Upper lobe of left lung (tissue), 6 donors: ENCODE data around the gene RPLP1. TPM values are rescaled to one million over a fixed set of nuclear protein-coding genes. Genes with fewer than 3 reads are reported as not detected.

Source experiments
- ATAC-seq, 2 donors: fragments of 200-7000 bp; cut with Tn5 transposase; one replicate each; pipeline ENCODE4 v1.9.1; 2022; ENCODE audit warnings: mild to moderate bottlenecking in 2 of 2, moderate library complexity in 2 of 2; ENCODE audit not compliant: low FRiP score in 2 of 2
- DNase-seq, 2 donors: peaks; one replicate each; pipeline ENCODE4 v3.0.0-alpha.2; 2019 to 2020
- H3K27ac ChIP-seq, 4 donors: fragments of 200-600 bp; sonication (generic); one replicate each; pipeline ENCODE4 v1.5.1; 2016 to 2019
- H3K27me3 ChIP-seq, 4 donors: fragments of 200-600 bp; sonication (generic); one replicate each; pipeline ENCODE4 v1.5.1; 2017 to 2019
- H3K36me3 ChIP-seq, 4 donors: fragments of 200-600 bp; sonication (generic); one replicate each; pipeline ENCODE4 v1.5.1; 2016 to 2019
- H3K4me1 ChIP-seq, 4 donors: fragments of 200-600 bp; sonication (generic); one replicate each; pipeline ENCODE4 v1.5.1; 2018 to 2019
- H3K4me3 ChIP-seq, 4 donors: fragments of 200-600 bp; sonication (generic); one replicate each; pipeline ENCODE4 v1.5.1; 2017 to 2019; ENCODE audit warnings: mild to moderate bottlenecking in 2 of 4, moderate library complexity in 1 of 4
- H3K9me3 ChIP-seq, 4 donors: fragments of 200-600 bp; sonication (generic); one replicate each; pipeline ENCODE4 v1.5.1; 2018 to 2019
- CTCF ChIP-seq, 6 experiments: fragments of 450-650 bp in 4 of 6; fragments of 200-600 bp in 2 of 6; sonication (generic) in 2 of 6; IDR thresholded peaks; one replicate each; pipeline ENCODE4 v1.5.1; 2016 to 2019; ENCODE audit warnings: antibody characterized with exemption in 6 of 6
- EP300 ChIP-seq, 4 donors: sonication (generic); formaldehyde crosslinking; IDR thresholded peaks; one replicate each; pipeline ENCODE4 v1.5.1; 2017; ENCODE audit warnings: antibody characterized with exemption in 4 of 4, control low read depth in 2 of 4
- POLR2A ChIP-seq, 4 donors: fragments of 450-650 bp; IDR thresholded peaks; one replicate each; pipeline ENCODE4 v1.5.1; 2016 to 2017; ENCODE audit warnings: antibody characterized with exemption in 4 of 4, mild to moderate bottlenecking in 2 of 4
- POLR2AphosphoS5 ChIP-seq, 2 donors: sonication (generic); formaldehyde crosslinking; IDR thresholded peaks; one replicate each; pipeline ENCODE4 v1.5.1; 2017; ENCODE audit warnings: antibody characterized with exemption in 2 of 2
- WGBS, 2 donors: methylation state at CpG; one replicate each; pipeline ENCODE4 v1.1.5; 2017 to 2018; 5-methylcytosine and 5-hydroxymethylcytosine counted together
- total RNA-seq, 6 donors: library from RNA; depleted of rRNA in 4 of 6; stranded (reverse); fragments of >200 nt in 4 of 6; gene quantifications; one replicate each; pipeline versions ENCODE4 v1.1.0 to v1.2.1, GENCODE V29; 2016 to 2021
- donor health status: DM: no; HTN: no; CAD: no; lungs with moderate emphysema.
- donor health status: DM: no; HTN: yes; CAD: no; lungs with severe emphysema.

Gene RPLP1
- total RNA-seq, 6 donors from 2014 or later = 339 to 1,933 (median 538) TPM

DNA sequence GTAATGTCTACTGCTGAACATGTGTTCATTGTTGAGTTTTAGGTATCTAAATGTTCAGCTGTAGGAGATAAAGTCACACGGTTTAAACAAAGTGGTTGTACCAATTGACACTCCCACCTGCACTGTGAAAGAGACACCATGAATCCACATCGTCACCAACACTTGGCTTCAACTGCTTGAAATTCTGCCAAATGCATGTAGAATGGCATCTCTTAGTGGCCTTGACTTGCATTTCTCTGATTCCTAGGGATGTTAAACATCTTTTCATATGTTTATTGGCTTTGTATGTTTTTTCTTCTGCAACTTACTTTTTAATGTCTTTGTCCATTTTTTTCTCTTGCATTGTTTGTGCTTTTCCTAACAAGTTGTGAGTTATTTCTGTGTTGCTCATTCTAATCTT is 43.4 kb downstream of the RPLP1 start:
- 47 to 64% methylated on average over 2 of the region's 2 CpGs for WGBS, 2 donors
- Histone ChIP-seq H3K9me3 (peaks cover 0 to 3% (median 0%) of the 10 kb centered on the region in 4 donors), H3K4me3 (no peak overlapping the region), H3K27ac (no peak overlapping the region), H3K27me3 (no peaks in the 10 kb centered on the region), H3K4me1 (no peaks in the 10 kb centered on the region), H3K36me3 (no peaks in the 10 kb centered on the region)
- TF ChIP-seq POLR2A (IDR thresholded peaks at IDR 0.05) (no peak), EP300 (IDR thresholded peaks at IDR 0.05) (no peak), POLR2AphosphoS5 (IDR thresholded peaks at IDR 0.05) (no peak), CTCF (IDR thresholded peaks at IDR 0.05) (no peak)
- DNase-seq = no peak
- ATAC-seq = no peak

DNA sequence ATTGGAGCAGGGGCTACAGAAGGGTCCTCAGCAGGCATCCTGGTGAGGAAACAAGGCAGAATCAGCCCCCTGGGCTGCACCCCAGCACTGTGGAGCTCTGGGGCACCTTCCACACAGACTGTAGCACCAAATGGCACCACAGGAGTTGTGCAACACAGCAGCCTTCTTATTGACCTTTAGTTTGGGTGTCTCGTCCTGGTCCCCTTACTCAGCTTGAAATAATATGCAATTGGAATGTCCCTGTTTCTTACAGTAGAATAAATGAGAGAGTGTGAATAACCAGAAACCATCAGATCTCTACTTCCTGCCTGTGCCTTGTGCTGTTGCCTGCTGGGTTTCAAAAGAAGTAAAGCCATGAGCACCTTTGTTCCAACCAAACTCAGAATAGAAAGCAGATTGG is 44.5 kb downstream of the RPLP1 start:
- Histone ChIP-seq H3K36me3 (no peaks in the 10 kb centered on the region), H3K4me1 (no peaks in the 10 kb centered on the region), H3K27ac (no peak overlapping the region), H3K4me3 (no peak overlapping the region), H3K9me3 (no peaks in the 10 kb centered on the region), H3K27me3 (no peaks in the 10 kb centered on the region)
- no peak for ATAC-seq
- no peak for DNase-seq
- TF ChIP-seq POLR2AphosphoS5 (IDR thresholded peaks at IDR 0.05) = no peak
- no peak for TF ChIP-seq CTCF (IDR thresholded peaks at IDR 0.05)
- TF ChIP-seq EP300 (IDR thresholded peaks at IDR 0.05) = no peak
- TF ChIP-seq POLR2A (IDR thresholded peaks at IDR 0.05) = no peak
- WGBS, 2 donors = 80 to 100% methylated on average over 1 of the region's 1 CpG

- DNase-seq (no peak), ATAC-seq (no peak)
- H3K4me3 ChIP-seq = no peak overlapping the region
- H3K4me1 ChIP-seq = no peaks in the 10 kb centered on the region
- no peaks in the 10 kb centered on the region for H3K9me3 ChIP-seq
- WGBS, 2 donors = 80 to 94% methylated on average over 1 of the region's 1 CpG
- no peak for TF ChIP-seq EP300 (IDR thresholded peaks at IDR 0.05)
- H3K36me3 ChIP-seq = no peaks in the 10 kb centered on the region
- no peak overlapping the region for H3K27ac ChIP-seq
- H3K27me3 ChIP-seq = no peaks in the 10 kb centered on the region
Observed at GRCh38 chr15:69497667-69498066, 45.0 kb downstream of the RPLP1 start.

DNA sequence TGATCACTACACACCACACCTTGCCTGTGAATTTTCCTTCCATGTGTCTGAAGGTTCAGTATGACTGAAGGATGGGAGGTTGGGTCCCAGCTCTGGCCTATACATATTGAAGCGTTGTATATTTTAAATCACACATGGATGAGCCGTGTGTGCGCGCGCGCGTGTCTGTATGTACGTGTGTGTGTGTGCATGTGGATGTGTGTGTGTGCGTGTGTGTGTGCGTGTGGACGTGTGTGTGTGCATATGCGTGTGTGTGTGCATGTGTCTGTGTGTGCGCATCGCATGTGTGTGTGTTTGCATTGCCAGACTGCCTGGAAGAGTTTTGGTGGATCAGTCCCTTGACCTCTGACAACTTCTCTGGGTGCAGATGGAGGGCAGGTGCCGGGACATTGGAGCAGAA is 45.7 kb downstream of the RPLP1 start:
- H3K36me3 ChIP-seq = no peaks in the 10 kb centered on the region
- no peak for DNase-seq
- TF ChIP-seq POLR2AphosphoS5 (IDR thresholded peaks at IDR 0.05) (no peak), POLR2A (IDR thresholded peaks at IDR 0.05) (no peak), CTCF (IDR thresholded peaks at IDR 0.05) (no peak), EP300 (IDR thresholded peaks at IDR 0.05) (no peak)
- 91 to 94% methylated on average over 15 of the region's 15 CpGs for WGBS, 2 donors
- H3K27ac ChIP-seq = no peak overlapping the region
- no peak overlapping the region for H3K4me3 ChIP-seq
- no peaks in the 10 kb centered on the region for H3K9me3 ChIP-seq
- no peaks in the 10 kb centered on the region for H3K4me1 ChIP-seq
- peak in 1 of 2 donors; percentile 51 for ATAC-seq
- no peaks in the 10 kb centered on the region for H3K27me3 ChIP-seq

- TF ChIP-seq CTCF (IDR thresholded peaks at IDR 0.05) (no peak), POLR2A (IDR thresholded peaks at IDR 0.05) (no peak), POLR2AphosphoS5 (IDR thresholded peaks at IDR 0.05) (no peak), EP300 (IDR thresholded peaks at IDR 0.05) (no peak)
- H3K27me3 ChIP-seq = no peaks in the 10 kb centered on the region
- no peaks in the 10 kb centered on the region for H3K4me1 ChIP-seq
- 81 to 95% methylated on average over 4 to 6 of the region's 6 CpGs for WGBS, 2 donors
- no peaks in the 10 kb centered on the region for H3K9me3 ChIP-seq
- no peaks in the 10 kb centered on the region for H3K36me3 ChIP-seq
- ATAC-seq (no peak), DNase-seq (no peak)
- H3K27ac ChIP-seq = no peak overlapping the region
- no peak overlapping the region for H3K4me3 ChIP-seq
Observed at GRCh38 chr15:69498987-69499386, 46.4 kb downstream of the RPLP1 start.
